GM23338 (cell line): ENCODE measurements around the gene DTHD1. TPM values are rescaled to one million over a fixed set of nuclear protein-coding genes. Genes with fewer than 3 reads are reported as not detected.

Experiments
- ATAC-seq: fragments of 200-7000 bp; cut with Tn5 transposase; 3 replicates; pipeline ENCODE4 v1.9.1; 2020
- DNase-seq: peaks from one replicate; pipeline ENCODE4 v3.0.0-alpha.2; 2015; ENCODE audit warnings: low spot score
- H2AFZ ChIP-seq: fragments of 200-600 bp; sonication (generic); 2 replicates; pipeline ENCODE4 v1.8.0; 2016; ENCODE audit warnings: antibody characterized with exemption, mild to moderate bottlenecking, moderate library complexity
- H3F3A ChIP-seq: fragments of 200-600 bp; sonication (generic); replicated peaks from 2 replicates; pipeline ENCODE4 v1.8.0; 2017; ENCODE audit warnings: antibody characterized with exemption, mixed run types, low read depth
- H3K27ac ChIP-seq: fragments of 200-600 bp; sonication (generic); 2 replicates; pipeline ENCODE4 v1.6.1; 2016; ENCODE audit warnings: low read depth
- H3K27me3 ChIP-seq: fragments of 200-600 bp; sonication (generic); 2 replicates; pipeline ENCODE4 v1.8.0; 2016; ENCODE audit warnings: mild to moderate bottlenecking, mixed run types, moderate library complexity; ENCODE audit not compliant: insufficient read depth
- H3K36me3 ChIP-seq: fragments of 200-600 bp; sonication (generic); 2 replicates; pipeline ENCODE4 v1.8.0; 2016; ENCODE audit warnings: mild to moderate bottlenecking; ENCODE audit not compliant: insufficient read depth
- H3K4me1 ChIP-seq: fragments of 200-600 bp; sonication (generic); 2 replicates; pipeline ENCODE4 v1.8.0; 2016; ENCODE audit warnings: mild to moderate bottlenecking, moderate library complexity; ENCODE audit not compliant: insufficient read depth
- H3K4me2 ChIP-seq: fragments of 200-600 bp; sonication (generic); 2 replicates; pipeline ENCODE4 v1.7.1; 2017; ENCODE audit warnings: mixed run types
- H3K4me3 ChIP-seq: fragments of 200-600 bp; sonication (generic); 2 replicates; pipeline ENCODE4 v1.6.1; 2016; ENCODE audit warnings: mixed run types
- H3K79me2 ChIP-seq: fragments of 200-600 bp; sonication (generic); replicated peaks from 2 replicates; pipeline ENCODE4 v1.8.0; 2017; ENCODE audit warnings: mild to moderate bottlenecking; ENCODE audit not compliant: insufficient read depth
- H3K9me2 ChIP-seq: fragments of 200-600 bp; sonication (generic); 2 replicates; pipeline ENCODE4 v1.8.0; 2017; ENCODE audit not compliant: insufficient read depth
- H4K20me1 ChIP-seq: fragments of 200-600 bp; sonication (generic); replicated peaks from 2 replicates; pipeline ENCODE4 v1.8.0; 2017; ENCODE audit warnings: mild to moderate bottlenecking; ENCODE audit not compliant: insufficient read depth
- H3K27ac Mint-ChIP-seq: 2 replicates; pipeline ENCODE4 v1.8.0; 2020; ENCODE audit warnings: inconsistent platforms, mild to moderate bottlenecking, moderate library complexity, mixed read lengths
- H3K27me3 Mint-ChIP-seq: 3 replicates; pipeline ENCODE4 v1.8.0; 2022; ENCODE audit warnings: low read depth, mild to moderate bottlenecking, moderate library complexity, mixed read lengths, inconsistent platforms; ENCODE audit not compliant: insufficient read depth, poor library complexity
- H3K36me3 Mint-ChIP-seq: 3 replicates; pipeline ENCODE4 v1.8.0; 2021; ENCODE audit warnings: low read depth, mild to moderate bottlenecking, inconsistent platforms, moderate library complexity, mixed read lengths
- H3K4me1 Mint-ChIP-seq: 3 replicates; pipeline ENCODE4 v1.8.0; 2020; ENCODE audit warnings: mild to moderate bottlenecking, inconsistent platforms, mixed read lengths
- H3K4me3 Mint-ChIP-seq: 3 replicates; pipeline ENCODE4 v1.8.0; 2021; ENCODE audit warnings: moderate library complexity, mild to moderate bottlenecking, inconsistent platforms, mixed read lengths
- H3K9me3 Mint-ChIP-seq: 3 replicates; pipeline ENCODE4 v1.8.0; 2020; ENCODE audit warnings: moderate library complexity, mild to moderate bottlenecking, inconsistent platforms, mixed read lengths
- CREB1 ChIP-seq: fragments of 250-450 bp; sonication (Bioruptor Pico); IDR thresholded peaks from 2 replicates; pipeline ENCODE4 v1.5.0; 2020; ENCODE audit warnings: low read depth, mild to moderate bottlenecking, moderate library complexity
- CTCF ChIP-seq, 2 experiments: fragments of 200-600 bp in 1 of 2; sonication (generic) in 1 of 2; conservative IDR thresholded peaks; 2 replicates each; pipeline versions ENCODE4 v1.5.1 to v1.6.1; 2016 to 2017; ENCODE audit warnings: antibody characterized with exemption in 2 of 2, low read depth in 2 of 2, mild to moderate bottlenecking in 2 of 2, moderate library complexity in 1 of 2
- ETS1 ChIP-seq: IDR thresholded peaks from 2 replicates; pipeline ENCODE4 v1.6.1; 2016; ENCODE audit warnings: antibody characterized with exemption
- EZH2 ChIP-seq: fragments of 200-600 bp; sonication (generic); IDR thresholded peaks from one replicate; pipeline ENCODE4 v1.8.0; 2017; ENCODE audit warnings: antibody characterized with exemption, mild to moderate bottlenecking, low read depth; ENCODE audit not compliant: unreplicated experiment
- EZH2phosphoT487 ChIP-seq: fragments of 200-600 bp; sonication (generic); IDR thresholded peaks from one replicate; pipeline ENCODE4 v1.8.1; 2018; ENCODE audit warnings: antibody characterized with exemption; ENCODE audit not compliant: unreplicated experiment
- JUNB ChIP-seq: IDR thresholded peaks from one replicate; pipeline ENCODE4 v1.6.1; 2016; ENCODE audit warnings: antibody characterized with exemption; ENCODE audit not compliant: unreplicated experiment
- NANOG ChIP-seq: IDR thresholded peaks from 2 replicates; pipeline ENCODE4 v1.6.1; 2016; ENCODE audit warnings: antibody characterized with exemption, borderline replicate concordance
- POLR2AphosphoS5 ChIP-seq: IDR thresholded peaks from 2 replicates; pipeline ENCODE4 v1.6.1; 2016; ENCODE audit warnings: antibody characterized with exemption, low read depth
- ZNF114 ChIP-seq: fragments of 250-450 bp; sonication (Bioruptor Pico); IDR thresholded peaks from 2 replicates; pipeline ENCODE4 v1.5.0; 2020; ENCODE audit warnings: mild to moderate bottlenecking, moderate library complexity
- ZNF331 ChIP-seq: fragments of 250-450 bp; sonication (Bioruptor Pico); IDR thresholded peaks from 2 replicates; pipeline ENCODE4 v1.5.0; 2020; ENCODE audit warnings: low read depth, mild to moderate bottlenecking, moderate library complexity
- ZNF462 ChIP-seq: fragments of 250-450 bp; sonication (Bioruptor Pico); IDR thresholded peaks from 2 replicates; pipeline ENCODE4 v1.5.0; 2020; ENCODE audit warnings: mild to moderate bottlenecking, moderate library complexity
- polyA plus RNA-seq: library from polyadenylated mRNA; unstranded; fragments of >200 nt; fragmentation: Nextera tagmentation; extraction: Ambion mirVana; gene quantifications from 2 replicates; pipeline ENCODE4 v1.2.1, GENCODE V29; 2016
- total RNA-seq: library from RNA; depleted of rRNA; stranded (reverse); fragments of >200 nt; shearing (Covaris generic); gene quantifications from 2 replicates; pipeline ENCODE4 v1.2.3, GENCODE V29; 2014

Gene DTHD1
- total and polyA plus RNA-seq, 2 experiments from 2014 or later: not detected

- no peak for TF ChIP-seq ZNF462 (CRISPR knock-in tag)
Observed at GRCh38 chr4:36325499-36325898, 44.1 kb downstream of the DTHD1 start (continued).

- H3K36me3 Mint-ChIP-seq: no peaks in the 10 kb centered on the region
- Histone ChIP-seq H3K4me3 (no peak overlapping the region), H3K27ac (no peak overlapping the region), H3K9me2 (0 out of 2 replicates have a peak, but pooled peaks cover 2% of the 10 kb centered on the region), H3K79me2 (no peaks in the 10 kb centered on the region), H3K36me3 (no peaks in the 10 kb centered on the region), H3F3A (no peaks in the 10 kb centered on the region), H4K20me1 (no peaks in the 10 kb centered on the region), H3K27me3 (no peaks in the 10 kb centered on the region), H2AFZ (no peak overlapping the region; the same call in 1 of the 2 replicates), H3K4me2 (no peak overlapping the region), H3K4me1 (no peaks in the 10 kb centered on the region)
- ATAC-seq (no peak), DNase-seq (no peak)
- no peaks in the 10 kb centered on the region for H3K4me1 Mint-ChIP-seq
- no peak overlapping the region for H3K4me3 Mint-ChIP-seq
- H3K27ac Mint-ChIP-seq: no peak overlapping the region
- peaks cover 3% of the 10 kb centered on the region for H3K27me3 Mint-ChIP-seq
- no peaks in the 10 kb centered on the region for H3K9me3 Mint-ChIP-seq
- TF ChIP-seq JUNB (no peak), EZH2 (no peak)
Observed at GRCh38 chr4:36325926-36326325, 44.5 kb downstream of the DTHD1 start.

GRCh38 chr4:36326476-36327029, 45.1 kb downstream of the DTHD1 start:
- Histone ChIP-seq H3K4me2 (no peak overlapping the region), H3K4me1 (no peaks in the 10 kb centered on the region), H4K20me1 (no peaks in the 10 kb centered on the region), H3K27ac (no peak overlapping the region), H3K4me3 (no peak overlapping the region), H3K9me2 (0 out of 2 replicates have a peak, but pooled peaks cover 2% of the 10 kb centered on the region), H3F3A (no peaks in the 10 kb centered on the region), H3K79me2 (no peaks in the 10 kb centered on the region), H3K36me3 (no peaks in the 10 kb centered on the region), H2AFZ (no peak overlapping the region), H3K27me3 (no peaks in the 10 kb centered on the region)
- Mint-ChIP-seq H3K36me3 (no peaks in the 10 kb centered on the region), H3K9me3 (no peaks in the 10 kb centered on the region), H3K27me3 (peaks cover 3% of the 10 kb centered on the region), H3K27ac (no peak overlapping the region), H3K4me1 (no peaks in the 10 kb centered on the region), H3K4me3 (no peak overlapping the region)
- DNase-seq (no peak), ATAC-seq (no peak)
- TF ChIP-seq ETS1 (no peak), CREB1 (CRISPR knock-in tag) (no peak), NANOG (no peak), JUNB (no peak), POLR2AphosphoS5 (no peak), ZNF114 (no peak), CTCF (conservative IDR thresholded peaks at IDR 0.05; ENCODE audit: low read depth in 2 of 2) (no peak), EZH2phosphoT487 (no peak), ZNF331 (CRISPR knock-in tag) (no peak)
